ENCODE data around the gene RDH14.

Gene RDH14, protein sequence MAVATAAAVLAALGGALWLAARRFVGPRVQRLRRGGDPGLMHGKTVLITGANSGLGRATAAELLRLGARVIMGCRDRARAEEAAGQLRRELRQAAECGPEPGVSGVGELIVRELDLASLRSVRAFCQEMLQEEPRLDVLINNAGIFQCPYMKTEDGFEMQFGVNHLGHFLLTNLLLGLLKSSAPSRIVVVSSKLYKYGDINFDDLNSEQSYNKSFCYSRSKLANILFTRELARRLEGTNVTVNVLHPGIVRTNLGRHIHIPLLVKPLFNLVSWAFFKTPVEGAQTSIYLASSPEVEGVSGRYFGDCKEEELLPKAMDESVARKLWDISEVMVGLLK

DNA sequence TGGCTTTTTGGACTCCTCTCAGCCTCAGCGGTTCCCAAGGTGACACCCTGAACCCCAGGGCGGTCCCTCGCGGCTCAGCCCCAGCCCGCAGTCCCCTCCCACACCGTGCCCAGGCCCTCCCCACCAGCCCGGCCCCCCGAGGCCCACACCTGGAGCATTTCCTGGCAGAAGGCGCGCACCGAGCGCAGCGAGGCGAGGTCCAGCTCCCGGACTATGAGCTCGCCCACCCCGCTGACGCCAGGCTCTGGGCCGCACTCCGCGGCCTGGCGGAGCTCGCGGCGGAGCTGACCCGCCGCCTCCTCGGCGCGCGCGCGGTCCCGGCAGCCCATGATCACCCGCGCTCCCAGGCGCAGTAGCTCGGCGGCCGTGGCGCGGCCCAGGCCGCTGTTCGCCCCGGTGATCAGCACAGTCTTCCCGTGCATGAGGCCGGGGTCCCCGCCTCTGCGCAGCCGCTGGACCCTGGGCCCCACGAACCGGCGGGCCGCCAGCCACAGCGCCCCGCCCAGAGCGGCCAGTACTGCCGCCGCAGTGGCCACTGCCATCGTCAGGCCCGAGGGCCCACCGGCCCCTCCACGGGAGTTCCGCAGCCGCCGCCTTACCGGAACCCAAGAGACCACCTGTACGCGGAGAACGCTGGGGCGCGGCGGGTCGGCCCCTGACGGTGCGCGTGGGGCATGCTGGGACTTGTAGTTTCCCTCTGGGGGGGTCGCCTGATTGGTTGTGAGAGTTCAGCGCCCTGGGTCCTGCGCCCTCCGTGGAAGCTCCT lies at the start of gene RDH14:
RDH14 (minus strand) TSS at position 623 of the 766 bp plus-strand sequence; CDS start at position 542, 81 bp downstream.
- DNase-seq (ENCODE audit: low read depth), result peak; percentile 63
- H3K4me3 ChIP-seq (ENCODE audit: control insufficient read depth, low read depth, low read length), result peak within 1 kb of the TSS; percentile 82
- TF ChIP-seq, protein P1, sequence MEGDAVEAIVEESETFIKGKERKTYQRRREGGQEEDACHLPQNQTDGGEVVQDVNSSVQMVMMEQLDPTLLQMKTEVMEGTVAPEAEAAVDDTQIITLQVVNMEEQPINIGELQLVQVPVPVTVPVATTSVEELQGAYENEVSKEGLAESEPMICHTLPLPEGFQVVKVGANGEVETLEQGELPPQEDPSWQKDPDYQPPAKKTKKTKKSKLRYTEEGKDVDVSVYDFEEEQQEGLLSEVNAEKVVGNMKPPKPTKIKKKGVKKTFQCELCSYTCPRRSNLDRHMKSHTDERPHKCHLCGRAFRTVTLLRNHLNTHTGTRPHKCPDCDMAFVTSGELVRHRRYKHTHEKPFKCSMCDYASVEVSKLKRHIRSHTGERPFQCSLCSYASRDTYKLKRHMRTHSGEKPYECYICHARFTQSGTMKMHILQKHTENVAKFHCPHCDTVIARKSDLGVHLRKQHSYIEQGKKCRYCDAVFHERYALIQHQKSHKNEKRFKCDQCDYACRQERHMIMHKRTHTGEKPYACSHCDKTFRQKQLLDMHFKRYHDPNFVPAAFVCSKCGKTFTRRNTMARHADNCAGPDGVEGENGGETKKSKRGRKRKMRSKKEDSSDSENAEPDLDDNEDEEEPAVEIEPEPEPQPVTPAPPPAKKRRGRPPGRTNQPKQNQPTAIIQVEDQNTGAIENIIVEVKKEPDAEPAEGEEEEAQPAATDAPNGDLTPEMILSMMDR (IDR thresholded peaks at IDR 0.05; ENCODE audit: control insufficient read depth, insufficient read depth, low read depth, low read length, missing control alignments), result no peak

DNA sequence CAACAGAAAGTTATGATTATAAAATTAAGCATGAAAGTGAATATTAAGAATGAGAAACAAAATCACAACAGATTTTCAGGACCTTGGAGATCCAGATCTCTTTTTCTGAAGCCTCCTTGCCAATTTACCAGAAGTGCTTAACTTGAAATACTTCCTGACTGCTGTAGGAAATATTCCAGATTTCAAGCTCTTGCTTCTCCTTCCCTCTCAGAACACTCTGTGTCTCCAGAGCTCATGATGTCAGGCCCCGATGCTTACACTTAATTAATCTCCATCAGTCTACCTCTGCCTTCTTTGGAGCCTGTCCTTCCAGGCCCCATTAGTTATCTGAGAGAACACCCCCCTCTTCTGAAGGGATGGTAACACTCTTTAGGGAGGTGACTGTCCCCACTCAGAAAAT lies 49.6 kb upstream of the RDH14 start:
- DNase-seq (ENCODE audit: low read depth), result no peak

DNA sequence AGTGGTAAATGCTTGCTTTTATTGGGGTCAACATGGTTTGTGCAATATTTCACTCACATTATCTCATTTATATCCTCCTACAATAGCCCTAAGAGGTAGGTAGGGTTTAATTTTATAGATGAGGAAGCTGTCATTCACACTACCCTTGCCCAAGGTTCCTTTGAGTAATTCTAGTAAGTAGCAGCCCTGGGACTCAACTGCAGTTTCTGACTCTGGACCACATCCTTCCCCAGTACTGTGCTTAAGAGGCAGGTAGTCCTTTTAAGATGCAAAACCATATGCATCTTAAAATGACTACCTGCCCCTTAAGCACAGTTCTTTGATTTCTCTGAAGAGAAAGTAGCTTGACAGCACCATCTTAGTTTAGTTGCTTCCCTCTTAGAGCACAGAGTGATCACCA lies 44.7 kb upstream of the RDH14 start:
- no peak overlapping the region for H3K4me3 ChIP-seq (ENCODE audit: control insufficient read depth, low read depth, low read length)
- DNase-seq (ENCODE audit: low read depth), result no peak
- TF ChIP-seq, protein P1 (IDR thresholded peaks at IDR 0.05; ENCODE audit: control insufficient read depth, insufficient read depth, low read depth, low read length, missing control alignments), result no peak

More for the DNA sequence above, 49.6 kb upstream of the RDH14 start:
- TF ChIP-seq, protein P1 (IDR thresholded peaks at IDR 0.05; ENCODE audit: control insufficient read depth, insufficient read depth, low read depth, low read length, missing control alignments), result no peak
- H3K4me3 ChIP-seq (ENCODE audit: control insufficient read depth, low read depth, low read length), result no peak overlapping the region

DNA sequence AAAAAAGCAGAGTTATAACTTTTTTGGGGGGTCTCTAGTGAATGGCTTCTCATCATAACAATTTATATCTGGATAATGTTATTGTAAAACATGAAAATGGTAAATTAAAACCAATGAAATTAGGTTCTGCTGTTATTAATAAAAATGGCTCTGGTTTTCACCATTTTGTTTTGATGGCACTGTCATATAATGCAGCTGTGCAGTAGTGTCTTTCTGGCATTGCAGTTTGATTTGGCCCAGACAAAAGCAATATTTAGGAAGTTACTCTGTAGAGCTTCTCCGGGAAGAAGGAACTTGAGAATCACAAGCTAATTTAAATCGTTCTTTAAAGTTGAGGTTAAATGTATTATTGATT lies 44.1 kb upstream of the RDH14 start:
- H3K4me3 ChIP-seq (ENCODE audit: control insufficient read depth, low read depth, low read length), result no peak overlapping the region
- TF ChIP-seq, protein P1 (IDR thresholded peaks at IDR 0.05; ENCODE audit: control insufficient read depth, insufficient read depth, low read depth, low read length, missing control alignments), result no peak
- no peak for DNase-seq (ENCODE audit: low read depth)

DNA sequence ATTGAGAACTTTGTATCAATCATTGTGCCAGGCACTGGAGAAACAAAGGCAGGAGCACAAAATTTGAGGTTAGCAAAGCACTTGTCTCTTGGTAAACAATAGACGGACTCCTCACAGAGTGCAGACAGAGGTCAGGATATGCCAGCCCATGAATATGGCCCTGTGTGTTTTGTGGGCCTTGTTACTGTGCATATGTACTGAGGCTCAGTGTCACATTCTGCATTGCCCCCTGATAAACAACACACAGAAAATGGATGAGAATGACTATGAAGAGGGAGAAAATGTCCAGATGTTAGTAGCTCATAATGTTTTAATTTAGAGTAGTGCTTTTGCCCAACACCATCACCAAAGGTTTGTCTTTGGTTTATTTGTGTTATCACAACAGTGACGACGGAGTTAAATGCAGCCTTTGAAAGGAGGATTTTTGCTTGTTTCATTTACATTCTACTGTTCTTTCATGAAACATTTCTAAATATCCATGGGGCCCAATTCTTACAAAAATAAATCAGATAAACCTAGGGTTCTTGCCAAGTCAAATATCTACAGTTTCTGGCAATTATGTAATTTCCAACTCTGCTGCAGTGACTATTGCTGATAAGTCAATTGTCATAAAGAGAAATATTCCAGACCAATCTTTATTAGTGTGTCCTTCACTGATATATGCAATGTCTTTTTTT lies 43.5 kb upstream of the RDH14 start:
- no peak overlapping the region for H3K4me3 ChIP-seq (ENCODE audit: control insufficient read depth, low read depth, low read length)
- TF ChIP-seq, protein P1 (IDR thresholded peaks at IDR 0.05; ENCODE audit: control insufficient read depth, insufficient read depth, low read depth, low read length, missing control alignments), result no peak
- DNase-seq (ENCODE audit: low read depth), result no peak

DNA sequence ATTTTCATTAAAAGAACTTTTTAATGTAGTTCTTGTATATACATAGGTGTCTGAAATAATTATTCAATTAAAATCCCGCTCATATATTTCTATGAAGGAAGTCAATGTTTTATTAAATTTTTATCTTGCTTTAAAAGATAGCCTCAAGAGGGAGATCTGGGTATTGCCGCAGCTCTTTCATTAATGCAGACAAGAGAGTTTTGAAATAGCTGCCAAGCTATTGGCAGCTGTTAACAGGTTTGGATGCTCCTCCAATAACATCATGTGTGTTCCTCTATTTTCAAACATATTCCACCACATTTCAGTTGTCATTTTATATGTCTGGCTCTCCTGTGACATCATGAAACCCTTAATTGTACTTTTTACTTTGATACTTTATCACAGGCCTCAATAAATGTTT lies 41.8 kb upstream of the RDH14 start:
- DNase-seq (ENCODE audit: low read depth), result no peak
- TF ChIP-seq, protein P1 (IDR thresholded peaks at IDR 0.05; ENCODE audit: control insufficient read depth, insufficient read depth, low read depth, low read length, missing control alignments), result no peak
- H3K4me3 ChIP-seq (ENCODE audit: control insufficient read depth, low read depth, low read length), result no peak overlapping the region

Data from AG09309 (cell line).